ENCODE data around the gene CSNK1D.

DNA sequence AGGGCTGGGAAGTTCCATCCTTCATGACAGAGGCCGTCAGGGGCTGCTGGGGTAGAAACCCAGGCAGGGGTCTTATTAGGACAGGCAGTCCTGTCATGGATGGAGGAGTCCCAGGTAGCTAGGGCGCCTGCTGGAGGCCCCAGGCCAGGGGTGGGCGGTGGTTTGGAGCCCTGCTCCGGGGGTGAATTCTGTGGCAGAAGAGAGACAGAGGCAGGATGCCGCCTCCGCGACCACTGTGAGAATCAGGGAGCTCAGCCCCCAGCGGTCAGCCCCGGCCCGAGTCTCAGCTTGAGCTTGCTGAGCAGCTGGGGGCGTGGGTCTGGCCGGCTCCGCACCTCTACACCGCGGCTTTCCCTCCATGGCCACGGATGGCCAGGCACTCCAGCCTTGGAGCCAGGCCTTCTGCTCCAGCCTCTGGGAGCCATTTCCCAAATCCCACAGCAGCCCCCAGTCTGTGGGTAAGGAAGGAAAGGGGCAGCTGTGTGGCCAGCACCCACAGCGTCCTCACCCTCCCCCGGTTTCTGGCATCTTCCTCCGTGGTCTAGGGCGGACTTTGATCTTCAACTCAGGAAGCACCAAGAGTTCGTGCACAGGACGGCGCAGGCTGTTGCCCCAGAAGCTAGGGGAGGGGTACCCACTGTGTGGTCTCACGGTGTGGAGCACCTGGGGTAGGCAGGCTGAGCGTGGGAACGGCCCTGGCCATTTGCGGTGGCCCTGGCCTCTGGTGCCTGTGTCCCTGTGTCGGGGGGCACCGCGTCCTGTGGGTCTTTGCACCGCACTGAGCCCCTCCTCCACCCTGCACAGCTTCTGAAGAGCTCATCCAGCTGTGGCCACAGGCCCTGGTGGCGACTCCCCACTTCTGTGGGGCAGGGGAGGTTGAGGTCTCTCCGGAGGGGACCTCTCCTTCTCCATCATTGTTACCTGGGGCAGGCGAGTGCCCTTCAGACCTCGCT is 29.8 kb upstream of the CSNK1D start:
- TF ChIP-seq CTCF (IDR thresholded peaks at IDR 0.05) (no peak), POLR2A (IDR thresholded peaks at IDR 0.05) (no peak)

Measured in adrenal gland (tissue), 5 donors.